ENCODE results near the gene NDST3. TPM values are rescaled to one million over a fixed set of nuclear protein-coding genes. Genes with fewer than 3 reads are reported as not detected.
A peak's percentile ranks its signal among the peaks of the same experiment; 100 is the strongest.

The NDST3 gene
- total and polyA plus RNA-seq, 2 donors from 2014 or later, result 0.09 to 0.22 TPM

- Histone ChIP-seq H3K9me3 (ENCODE audit: control insufficient read depth in 2 of 3, insufficient read depth in 1 of 3, low read length in 3 of 3) (no peaks in the 10 kb centered on the region), H3K36me3 (ENCODE audit: control insufficient read depth in 2 of 3, insufficient read depth in 3 of 3, low read length in 3 of 3) (no peaks in the 10 kb centered on the region), H3K27ac (ENCODE audit: low read depth in 2 of 2, low read length in 2 of 2) (no peak overlapping the region), H3K9ac (ENCODE audit: low read length in 3 of 3) (no peak overlapping the region), H3K27me3 (ENCODE audit: control insufficient read depth, insufficient read depth, low read length) (no peaks in the 10 kb centered on the region), H3K4me3 (ENCODE audit: low read length in 3 of 3) (no peak overlapping the region), H3K4me1 (ENCODE audit: control insufficient read depth in 2 of 3, insufficient read depth in 2 of 3, low read depth in 1 of 3, low read length in 3 of 3) (no peaks in the 10 kb centered on the region)
- intact Hi-C loops (cut with DNase I), result no loop called here
- DNase-seq (peak in 1 of 5 donors; percentile 1), FAIRE-seq (no peak)
- TF ChIP-seq, protein P1, sequence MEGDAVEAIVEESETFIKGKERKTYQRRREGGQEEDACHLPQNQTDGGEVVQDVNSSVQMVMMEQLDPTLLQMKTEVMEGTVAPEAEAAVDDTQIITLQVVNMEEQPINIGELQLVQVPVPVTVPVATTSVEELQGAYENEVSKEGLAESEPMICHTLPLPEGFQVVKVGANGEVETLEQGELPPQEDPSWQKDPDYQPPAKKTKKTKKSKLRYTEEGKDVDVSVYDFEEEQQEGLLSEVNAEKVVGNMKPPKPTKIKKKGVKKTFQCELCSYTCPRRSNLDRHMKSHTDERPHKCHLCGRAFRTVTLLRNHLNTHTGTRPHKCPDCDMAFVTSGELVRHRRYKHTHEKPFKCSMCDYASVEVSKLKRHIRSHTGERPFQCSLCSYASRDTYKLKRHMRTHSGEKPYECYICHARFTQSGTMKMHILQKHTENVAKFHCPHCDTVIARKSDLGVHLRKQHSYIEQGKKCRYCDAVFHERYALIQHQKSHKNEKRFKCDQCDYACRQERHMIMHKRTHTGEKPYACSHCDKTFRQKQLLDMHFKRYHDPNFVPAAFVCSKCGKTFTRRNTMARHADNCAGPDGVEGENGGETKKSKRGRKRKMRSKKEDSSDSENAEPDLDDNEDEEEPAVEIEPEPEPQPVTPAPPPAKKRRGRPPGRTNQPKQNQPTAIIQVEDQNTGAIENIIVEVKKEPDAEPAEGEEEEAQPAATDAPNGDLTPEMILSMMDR (IDR thresholded peaks at IDR 0.05; ENCODE audit: borderline replicate concordance, extremely low read depth, insufficient read depth), result no peak
Observed at GRCh38 chr4:118173956-118174725, 139.9 kb downstream of the NDST3 start.

GRCh38 chr4:118175506-118175905 lies 141.2 kb downstream of the NDST3 start:
- TF ChIP-seq, protein P1 (IDR thresholded peaks at IDR 0.05; ENCODE audit: borderline replicate concordance, extremely low read depth, insufficient read depth), result no peak
- H3K4me3 ChIP-seq (ENCODE audit: low read length in 3 of 3), result no peak overlapping the region
- H3K4me1 ChIP-seq (ENCODE audit: control insufficient read depth in 2 of 3, insufficient read depth in 2 of 3, low read depth in 1 of 3, low read length in 3 of 3), result no peaks in the 10 kb centered on the region
- H3K36me3 ChIP-seq (ENCODE audit: control insufficient read depth in 2 of 3, insufficient read depth in 3 of 3, low read length in 3 of 3), result no peaks in the 10 kb centered on the region
- DNase-seq (no peak), FAIRE-seq (no peak)
- H3K27ac ChIP-seq (ENCODE audit: low read depth in 2 of 2, low read length in 2 of 2), result no peak overlapping the region
- no peak overlapping the region for H3K9ac ChIP-seq (ENCODE audit: low read length in 3 of 3)
- intact Hi-C loops (cut with DNase I), result no loop called here
- H3K27me3 ChIP-seq (ENCODE audit: control insufficient read depth, insufficient read depth, low read length), result no peaks in the 10 kb centered on the region
- H3K9me3 ChIP-seq (ENCODE audit: control insufficient read depth in 2 of 3, insufficient read depth in 1 of 3, low read length in 3 of 3), result no peaks in the 10 kb centered on the region

GRCh38 chr4:118177126-118177525 lies 142.8 kb downstream of the NDST3 start:
- DNase-seq (no peak), FAIRE-seq (no peak)
- Histone ChIP-seq H3K4me3 (ENCODE audit: low read length in 3 of 3) (no peak overlapping the region), H3K4me1 (ENCODE audit: control insufficient read depth in 2 of 3, insufficient read depth in 2 of 3, low read depth in 1 of 3, low read length in 3 of 3) (no peaks in the 10 kb centered on the region), H3K9me3 (ENCODE audit: control insufficient read depth in 2 of 3, insufficient read depth in 1 of 3, low read length in 3 of 3) (no peaks in the 10 kb centered on the region), H3K36me3 (ENCODE audit: control insufficient read depth in 2 of 3, insufficient read depth in 3 of 3, low read length in 3 of 3) (no peaks in the 10 kb centered on the region), H3K27ac (ENCODE audit: low read depth in 2 of 2, low read length in 2 of 2) (no peak overlapping the region), H3K27me3 (ENCODE audit: control insufficient read depth, insufficient read depth, low read length) (no peaks in the 10 kb centered on the region), H3K9ac (ENCODE audit: low read length in 3 of 3) (no peak overlapping the region)
- intact Hi-C loops (cut with DNase I), result no loop called here
- TF ChIP-seq, protein P1 (IDR thresholded peaks at IDR 0.05; ENCODE audit: borderline replicate concordance, extremely low read depth, insufficient read depth), result no peak

Measured in kidney (tissue), 14 donors.